NCI-H2081 treated with DMSO at 0.1 percent for 48 hours (cell line): ENCODE results near the gene RALY.

Experiments used
- DNase-seq: peaks from one replicate; lab custom pipeline; 2025; lab: John Stamatoyannopoulos, UW

The RALY gene

GRCh38 chr20:33993576-33994221 lies at the start of gene RALY:
Gene RALY (plus strand): TSS chr20:33993911. CDS start chr20:34072075, 78,164 bp downstream.
- DNase-seq = no peak

- no peak for DNase-seq
These were observed 48.8 kb upstream of the RALY start for GRCh38 chr20:33944914-33945313.

DNA sequence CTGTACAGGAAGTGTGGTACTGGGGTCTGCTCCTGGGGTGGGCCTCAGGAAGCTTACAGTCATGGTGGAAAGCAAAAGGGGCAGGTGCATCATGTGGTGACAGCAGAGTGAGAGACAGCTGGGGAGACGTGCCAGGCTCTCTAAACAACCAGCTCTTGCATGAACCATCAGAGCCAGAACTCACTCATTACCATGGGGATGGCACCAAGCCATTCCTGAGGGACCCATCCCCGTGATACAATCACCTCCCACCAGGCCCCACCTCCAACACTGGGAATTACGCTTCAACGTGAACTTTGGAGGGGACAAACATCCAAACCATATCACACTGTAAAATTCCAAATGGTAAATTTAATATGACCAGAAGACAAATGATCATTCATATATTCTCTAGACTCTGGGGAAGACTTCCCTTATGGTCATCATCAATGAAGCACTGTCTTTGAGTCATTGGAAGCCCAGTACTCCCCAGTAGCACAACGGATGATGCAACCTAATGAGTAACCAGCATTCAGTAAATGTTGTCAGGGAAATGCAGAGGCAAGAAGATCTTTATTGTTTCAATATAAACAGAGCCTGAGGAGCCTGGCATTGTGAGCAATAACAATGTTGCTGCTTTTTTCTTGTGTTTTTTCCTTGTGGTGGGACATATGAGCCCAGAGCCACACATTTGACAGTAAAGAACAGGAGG lies 48.2 kb upstream of the RALY start:
- DNase-seq = no peak

DNA sequence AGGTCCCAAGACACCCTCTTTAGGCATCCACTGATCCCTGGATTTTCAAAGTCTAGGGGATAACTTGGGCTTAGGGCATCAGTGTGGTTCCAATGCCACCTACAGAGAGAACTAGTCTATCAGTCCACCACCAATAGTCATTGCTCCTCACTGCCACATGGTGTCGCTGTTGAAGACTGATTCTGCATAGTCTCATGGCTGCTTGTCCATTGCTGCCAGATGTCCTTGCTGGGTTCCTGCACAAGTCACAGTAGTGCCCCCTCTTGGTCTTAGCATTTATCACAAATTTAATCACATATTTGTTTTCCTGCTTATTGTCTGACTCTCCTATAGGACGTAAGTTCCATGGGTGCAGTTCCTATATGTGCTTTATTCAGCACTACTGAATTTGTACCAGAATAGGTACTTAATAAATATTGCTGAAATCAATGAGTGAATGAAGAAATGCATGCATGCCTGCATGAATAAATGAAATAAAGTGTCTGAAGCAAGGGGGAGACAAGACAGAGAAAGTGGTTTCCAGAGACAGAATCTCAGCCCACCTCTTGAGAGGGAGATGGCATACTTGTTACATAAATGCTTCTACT lies 45.9 kb upstream of the RALY start:
- peak; percentile 14 for DNase-seq

DNA sequence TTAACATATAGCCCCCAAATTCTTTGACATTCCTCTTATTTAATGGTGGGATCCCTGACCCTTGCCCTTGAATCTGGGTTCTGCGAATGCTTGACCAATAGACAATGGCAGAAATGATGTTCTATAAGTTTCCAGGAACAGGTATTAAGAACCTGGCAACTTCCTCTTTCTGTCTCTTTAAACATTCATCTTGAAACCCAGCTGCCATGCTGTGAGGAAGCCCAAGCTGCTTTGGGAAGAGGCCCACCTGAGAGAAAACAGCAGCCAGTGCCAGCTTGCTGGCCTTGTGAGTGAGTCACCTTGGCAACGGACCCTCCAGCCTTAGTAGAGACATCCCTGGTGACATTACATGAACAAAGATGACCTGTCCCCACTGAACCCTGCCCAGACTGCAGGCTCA lies 45.2 kb upstream of the RALY start:
- no peak for DNase-seq

DNA sequence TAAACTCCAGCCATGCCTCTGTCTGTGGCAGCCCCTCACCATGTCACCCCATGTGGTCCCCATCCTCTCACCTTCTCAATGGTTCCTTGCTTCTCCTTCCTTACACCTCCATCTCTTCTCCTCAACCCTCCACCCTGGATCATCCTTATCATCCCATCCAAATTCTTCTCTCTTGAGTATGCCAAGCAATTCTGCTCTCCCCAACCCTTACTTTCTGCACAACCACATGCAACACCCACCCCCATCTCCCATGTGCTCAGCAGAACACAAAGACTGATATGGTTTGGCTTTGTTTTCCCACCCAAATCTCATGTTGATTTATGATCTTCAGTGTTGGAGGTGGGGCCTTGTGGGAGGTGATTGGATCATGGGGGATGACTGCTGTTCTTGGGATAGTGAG lies 42.5 kb upstream of the RALY start:
- DNase-seq = no peak

DNA sequence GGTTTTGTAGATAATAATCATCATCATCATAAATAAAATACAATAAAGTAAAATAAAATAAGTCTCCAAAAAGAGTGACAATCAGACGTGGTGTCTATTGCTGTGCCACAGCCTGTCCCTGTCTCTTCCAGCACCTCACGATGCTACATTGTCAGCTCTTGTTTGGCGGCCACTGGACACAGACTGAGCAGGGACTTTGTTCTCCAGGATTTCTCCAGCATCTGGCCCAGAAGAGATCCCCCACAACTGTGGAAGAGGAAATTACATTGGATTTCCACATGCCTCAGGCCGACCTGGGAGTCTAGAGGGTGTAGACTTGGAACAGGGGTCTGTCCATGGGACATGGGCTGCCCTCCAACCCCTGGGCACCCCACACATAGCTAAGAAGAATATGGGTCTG lies 39.2 kb upstream of the RALY start:
- DNase-seq = no peak

DNA sequence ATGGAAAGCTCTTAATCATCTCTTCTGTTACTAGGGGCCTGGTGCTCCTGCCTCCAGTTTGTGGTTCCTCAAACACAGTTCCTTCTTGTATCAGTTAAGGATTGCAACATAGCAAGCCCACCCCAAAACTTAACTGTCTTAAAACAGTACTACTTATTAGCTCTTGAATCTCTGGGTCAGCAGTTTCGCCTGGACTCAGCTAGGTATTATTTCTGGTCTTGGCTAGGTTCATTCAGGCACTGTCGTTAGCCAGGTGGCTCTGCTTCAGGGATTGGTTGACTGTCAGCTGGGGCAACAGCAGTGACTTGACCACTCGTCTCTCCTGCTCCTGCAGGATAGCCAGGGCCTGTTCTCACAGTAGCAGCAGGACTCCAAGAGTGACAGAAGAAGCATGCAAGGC lies 30.0 kb upstream of the RALY start:
- DNase-seq = no peak

DNA sequence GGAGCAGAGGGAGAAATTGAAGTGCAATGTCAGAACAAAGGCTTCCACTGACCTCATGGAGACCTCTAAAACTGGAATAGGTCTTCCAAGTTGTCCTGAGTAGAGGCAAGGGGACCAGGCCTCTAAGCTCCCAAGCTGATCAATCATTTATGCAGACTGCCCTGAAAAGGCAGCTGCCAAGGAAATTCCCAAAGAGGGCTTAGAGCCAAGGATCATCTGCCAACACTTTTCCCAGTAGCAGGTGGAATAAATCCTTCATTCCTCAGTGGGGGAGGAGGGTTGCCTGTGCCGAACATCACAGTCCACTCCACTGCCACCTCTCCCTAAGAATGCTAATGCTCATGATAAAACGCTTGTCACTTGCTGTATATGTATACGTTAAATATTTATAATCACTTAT lies 29.3 kb upstream of the RALY start:
- DNase-seq = no peak

GRCh38 chr20:33967126-33967525 lies 26.6 kb upstream of the RALY start:
- no peak for DNase-seq

DNA sequence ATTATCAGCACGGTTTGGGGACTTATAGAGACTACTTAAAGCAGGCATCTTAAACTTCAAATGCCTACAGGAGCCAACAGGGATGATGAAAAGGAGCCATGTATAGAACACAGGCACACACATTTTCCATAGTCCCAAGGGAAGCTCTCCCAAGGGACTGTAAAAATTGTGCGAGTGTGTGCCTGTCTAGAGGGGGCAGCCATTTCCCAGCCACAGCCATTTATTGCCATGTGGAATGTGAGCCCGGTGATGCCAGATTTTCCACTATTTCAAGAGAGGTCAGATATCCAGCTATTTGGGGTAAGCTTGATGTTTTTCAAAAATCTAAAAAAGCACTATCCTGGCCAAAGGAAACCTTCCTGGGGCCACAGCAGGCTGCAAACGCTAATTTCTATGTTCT lies 24.1 kb upstream of the RALY start:
- no peak for DNase-seq

DNA sequence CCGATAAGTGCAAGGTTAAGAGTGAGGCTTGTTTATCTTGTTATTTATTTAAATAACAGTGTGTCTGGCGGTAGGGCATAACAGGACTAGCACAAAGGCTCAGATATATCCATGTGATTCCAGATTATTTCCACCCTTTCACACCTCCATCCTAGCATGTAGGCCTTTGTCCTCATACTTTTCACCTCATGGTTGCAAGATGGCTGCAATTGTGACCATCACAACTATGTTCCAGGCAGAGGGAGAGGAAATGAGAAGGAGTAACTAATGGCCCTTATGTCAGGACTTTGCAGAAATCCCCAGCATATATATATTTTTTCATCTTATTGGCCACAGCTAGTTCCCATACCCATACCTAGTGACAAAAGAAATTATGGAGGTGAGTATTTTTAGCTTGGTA lies 23.5 kb upstream of the RALY start:
- DNase-seq = no peak

- DNase-seq = no peak
These were observed 22.4 kb upstream of the RALY start for GRCh38 chr20:33971147-33971975.

DNA sequence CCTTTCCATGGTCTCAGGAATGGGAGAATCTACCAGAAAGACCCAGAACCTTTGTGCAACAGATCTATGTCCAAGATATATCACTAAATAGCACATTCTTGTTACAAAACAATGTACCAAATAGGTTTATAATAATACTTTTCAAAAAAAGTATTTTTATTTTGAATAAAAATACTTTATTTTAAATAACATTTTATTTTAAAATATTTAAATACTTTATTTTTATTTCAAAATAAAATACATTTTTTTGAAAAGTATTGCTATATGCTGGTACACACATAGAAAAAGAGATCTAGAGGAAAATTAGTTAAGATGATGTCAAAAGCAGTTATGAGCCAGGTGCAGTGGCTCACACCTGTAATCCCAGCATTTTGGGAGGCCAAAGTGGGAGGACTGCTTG lies 16.8 kb upstream of the RALY start:
- DNase-seq = no peak

- no peak for DNase-seq
These were observed 16.2 kb upstream of the RALY start for GRCh38 chr20:33977535-33977934.

DNA sequence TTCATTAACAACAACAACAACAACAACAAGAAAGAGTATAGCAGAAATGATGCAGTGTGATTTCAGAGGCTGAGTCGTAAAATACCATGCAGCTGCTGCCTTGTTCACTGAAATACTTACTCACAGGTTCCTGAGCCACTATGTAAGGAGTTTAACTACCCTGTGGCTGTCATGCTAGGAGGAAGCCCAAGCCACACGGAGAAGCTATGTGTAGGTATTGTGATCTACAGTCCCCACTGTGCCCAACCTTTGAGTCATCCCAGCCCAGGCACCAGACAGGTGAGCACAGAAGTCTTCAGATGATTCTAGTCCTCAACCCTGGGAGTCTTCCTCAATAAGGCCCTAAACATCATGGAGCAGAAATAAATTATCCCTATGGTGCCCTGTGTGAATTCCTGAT lies 14.6 kb upstream of the RALY start:
- no peak for DNase-seq

- no peak for DNase-seq
These were observed 12.4 kb upstream of the RALY start for GRCh38 chr20:33981347-33981746.

GRCh38 chr20:33981964-33982363 lies 11.7 kb upstream of the RALY start:
- DNase-seq = no peak

DNA sequence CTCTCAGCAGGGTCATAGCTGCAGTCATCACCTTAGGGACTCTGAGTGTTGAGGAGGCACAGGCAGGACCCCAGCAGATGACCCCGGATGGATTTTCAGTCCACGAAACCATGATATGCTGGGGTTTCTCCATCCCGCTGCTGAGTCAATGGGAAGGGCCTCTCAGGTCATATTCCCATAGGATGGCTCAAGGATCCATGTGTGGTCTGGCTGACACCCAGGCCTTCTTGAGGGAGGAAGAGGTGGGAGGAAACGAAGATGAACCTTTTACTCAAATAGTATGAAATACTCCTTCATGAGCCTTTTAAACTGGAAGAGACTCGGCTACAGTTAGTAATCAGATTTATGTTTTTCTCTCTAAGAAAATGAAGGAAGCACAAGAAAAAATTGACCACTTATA lies 10.3 kb upstream of the RALY start:
- DNase-seq = no peak

DNA sequence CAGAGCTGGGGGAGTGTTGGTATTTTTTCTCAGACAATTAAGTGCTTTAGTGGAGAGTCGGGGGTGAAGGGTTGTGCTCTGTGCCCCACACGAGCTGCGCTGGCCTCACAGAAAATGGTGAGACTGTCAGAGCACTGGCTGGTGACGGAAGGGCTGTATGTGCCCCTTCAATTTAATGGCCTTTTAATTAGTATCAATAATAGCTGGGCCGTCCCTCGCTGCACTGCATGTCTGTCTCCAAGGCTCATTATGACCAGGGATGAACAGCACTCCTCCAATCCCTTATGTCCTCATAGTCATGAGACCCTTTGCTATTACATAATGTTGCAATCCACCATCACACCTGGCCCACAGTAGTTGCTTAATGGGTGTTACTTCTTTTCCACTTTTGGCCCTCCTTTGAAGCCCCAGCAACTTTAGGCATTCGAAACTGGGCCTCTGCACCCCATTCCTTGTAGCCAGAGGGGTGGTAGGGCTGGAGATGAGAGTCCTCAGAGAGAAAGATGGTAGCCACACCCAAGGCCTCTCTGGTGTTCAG lies 9.5 kb upstream of the RALY start:
- no peak for DNase-seq

DNA sequence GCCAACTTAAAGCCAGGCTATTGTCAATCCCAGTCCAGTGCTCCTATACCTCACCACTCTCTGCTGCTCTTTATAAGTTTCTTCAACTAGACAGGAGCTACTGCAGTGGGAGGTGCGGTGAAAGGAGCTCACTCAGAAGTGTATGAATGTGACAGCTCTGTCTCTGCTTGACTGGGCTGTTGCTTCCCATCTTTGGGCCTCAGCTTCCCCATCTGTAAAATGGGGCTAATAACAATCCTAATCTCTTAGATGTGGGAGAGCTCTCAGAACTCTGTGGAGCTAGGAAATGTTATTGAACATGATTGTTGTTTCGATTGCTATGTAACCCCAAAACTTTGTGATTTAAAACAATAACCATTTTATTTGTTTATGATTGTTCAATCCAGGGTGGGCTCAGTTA lies 8.4 kb upstream of the RALY start:
- no peak for DNase-seq

GRCh38 chr20:33985830-33986229 lies 7.9 kb upstream of the RALY start:
- no peak for DNase-seq
